NCI-H82 (cell line): ENCODE data around the gene TCEAL8.
A peak's percentile ranks its signal among the peaks of the same experiment; 100 is the strongest.

Source experiments
- DNase-seq: peaks from one replicate; lab custom pipeline; 2025; lab: John Stamatoyannopoulos, UW

Gene TCEAL8

GRCh38 chrX:103214870-103215424, 40.0 kb downstream of the TCEAL8 start, which contains the start of gene BEX4:
BEX4 (plus strand) TSS chrX:103215108; CDS start chrX:103216154, 1,046 bp downstream.
- DNase-seq: peak; percentile 89

- DNase-seq: no peak
These were observed 42.1 kb downstream of the TCEAL8 start for GRCh38 chrX:103212749-103213457.

- DNase-seq: peak; percentile 76
These were observed 43.8 kb downstream of the TCEAL8 start for GRCh38 chrX:103211012-103211715.

- DNase-seq: no peak
These were observed 44.9 kb downstream of the TCEAL8 start for GRCh38 chrX:103210056-103210455.
